WTC11 (cell line): ENCODE results near the gene DNAL4. TPM values are rescaled to one million over a fixed set of nuclear protein-coding genes. Genes with fewer than 3 reads are reported as not detected.

Experiments used
- ATAC-seq: fragments of 200-7000 bp; cut with Tn5 transposase; 2 replicates; pipeline ENCODE4 v1.10.0; 2021; ENCODE audit warnings: mild to moderate bottlenecking, moderate library complexity
- CTCF ChIA-PET: fragments of 300-600 bp; sonication (Branson Sonifier 250); formaldehyde crosslinking; loops from one replicate; lab custom pipeline; 2021; ENCODE audit warnings: antibody characterized with exemption; lab: Charles Lee
- POLR2A ChIA-PET: fragments of 350-600 bp; sonication (Branson Sonifier 250); formaldehyde crosslinking; loops from one replicate; lab custom pipeline; 2021; ENCODE audit warnings: antibody characterized with exemption; lab: Charles Lee
- DNase-seq: peaks from one replicate; pipeline ENCODE4 v3.0.0; 2021; ENCODE audit warnings: low spot score
- H3K27ac Mint-ChIP-seq: 2 replicates; pipeline ENCODE4 v1.8.0; 2021; ENCODE audit warnings: mixed read lengths
- H3K27me3 Mint-ChIP-seq: 2 replicates; pipeline ENCODE4 v1.8.0; 2021; ENCODE audit warnings: low read depth, mild to moderate bottlenecking, moderate library complexity, mixed read lengths
- H3K36me3 Mint-ChIP-seq: 2 replicates; pipeline ENCODE4 v1.8.0; 2021; ENCODE audit warnings: mixed read lengths
- H3K4me1 Mint-ChIP-seq: 2 replicates; pipeline ENCODE4 v1.8.0; 2022; ENCODE audit warnings: mixed read lengths
- H3K4me3 Mint-ChIP-seq: 2 replicates; pipeline ENCODE4 v1.8.0; 2021; ENCODE audit warnings: mild to moderate bottlenecking, moderate library complexity, mixed read lengths
- H3K9me3 Mint-ChIP-seq: 2 replicates; pipeline ENCODE4 v1.8.0; 2021; ENCODE audit warnings: mixed read lengths
- AFF4 ChIP-seq: sonication (generic); formaldehyde crosslinking; IDR thresholded peaks from 2 replicates; pipeline ENCODE4 v1.8.1; 2023; ENCODE audit warnings: mild to moderate bottlenecking, missing genetic modification reagents, borderline replicate concordance
- ATF1 ChIP-seq: sonication (generic); formaldehyde crosslinking; IDR thresholded peaks from 2 replicates; pipeline ENCODE4 v1.8.1; 2023; ENCODE audit warnings: mild to moderate bottlenecking, moderate library complexity, missing genetic modification reagents
- CBFB ChIP-seq: sonication (generic); formaldehyde crosslinking; IDR thresholded peaks from 2 replicates; pipeline ENCODE4 v1.8.1; 2022; ENCODE audit warnings: mild to moderate bottlenecking, low read depth, missing genetic modification reagents
- CREM ChIP-seq: sonication (generic); formaldehyde crosslinking; IDR thresholded peaks from 2 replicates; pipeline ENCODE4 v1.8.1; 2022; ENCODE audit warnings: mild to moderate bottlenecking, missing genetic modification reagents, moderate library complexity
- ERG ChIP-seq: fragments of 250-450 bp; sonication (Bioruptor Pico); IDR thresholded peaks from 2 replicates; pipeline ENCODE4 v1.8.0; 2021; ENCODE audit warnings: mild to moderate bottlenecking
- ESRRA ChIP-seq: sonication (generic); formaldehyde crosslinking; IDR thresholded peaks from 2 replicates; pipeline ENCODE4 v1.8.1; 2022; ENCODE audit warnings: mild to moderate bottlenecking, missing genetic modification reagents, borderline replicate concordance
- FOXJ3 ChIP-seq: sonication (generic); formaldehyde crosslinking; IDR thresholded peaks from 2 replicates; pipeline ENCODE4 v1.9.0; 2021; ENCODE audit warnings: missing genetic modification reagents, mild to moderate bottlenecking, borderline replicate concordance
- FOXP1 ChIP-seq: sonication (generic); formaldehyde crosslinking; IDR thresholded peaks from 2 replicates; pipeline ENCODE4 v1.8.0; 2022; ENCODE audit warnings: missing genetic modification reagents, mild to moderate bottlenecking, moderate library complexity, borderline replicate concordance
- JUN ChIP-seq: sonication (generic); formaldehyde crosslinking; IDR thresholded peaks from 2 replicates; pipeline ENCODE4 v1.8.0; 2023; ENCODE audit warnings: mild to moderate bottlenecking, missing genetic modification reagents
- KAT7 ChIP-seq: sonication (generic); formaldehyde crosslinking; IDR thresholded peaks from 2 replicates; pipeline ENCODE4 v1.8.1; 2023; ENCODE audit warnings: missing genetic modification reagents, mild to moderate bottlenecking, borderline replicate concordance
- MAX ChIP-seq: sonication (generic); formaldehyde crosslinking; IDR thresholded peaks from 2 replicates; pipeline ENCODE4 v1.8.0; 2022; ENCODE audit warnings: mild to moderate bottlenecking, missing genetic modification reagents
- NFE2L1 ChIP-seq: sonication (generic); formaldehyde crosslinking; IDR thresholded peaks from 2 replicates; pipeline ENCODE4 v1.8.1; 2023; ENCODE audit warnings: missing genetic modification reagents
- NR2C2 ChIP-seq: sonication (generic); formaldehyde crosslinking; IDR thresholded peaks from 2 replicates; pipeline ENCODE4 v1.8.0; 2022; ENCODE audit warnings: mild to moderate bottlenecking, missing genetic modification reagents
- NR3C1 ChIP-seq: sonication (generic); formaldehyde crosslinking; conservative IDR thresholded peaks from 2 replicates; pipeline ENCODE4 v1.8.1; 2023; ENCODE audit warnings: low read depth, mild to moderate bottlenecking, missing genetic modification reagents
- SMAD3 ChIP-seq: sonication (generic); formaldehyde crosslinking; IDR thresholded peaks from 2 replicates; pipeline ENCODE4 v1.8.0; 2022; ENCODE audit warnings: missing genetic modification reagents, mild to moderate bottlenecking, borderline replicate concordance
- TEAD4 ChIP-seq: sonication (generic); formaldehyde crosslinking; IDR thresholded peaks from 2 replicates; pipeline ENCODE4 v1.8.0; 2022; ENCODE audit warnings: mild to moderate bottlenecking, missing genetic modification reagents
- USF2 ChIP-seq: sonication (generic); formaldehyde crosslinking; IDR thresholded peaks from 2 replicates; pipeline ENCODE4 v1.8.1; 2023; ENCODE audit warnings: mild to moderate bottlenecking, missing genetic modification reagents, moderate library complexity
- ZBTB43 ChIP-seq: sonication (generic); formaldehyde crosslinking; IDR thresholded peaks from 2 replicates; pipeline ENCODE4 v1.8.1; 2023; ENCODE audit warnings: mild to moderate bottlenecking, missing genetic modification reagents
- ZNF396 ChIP-seq: fragments of 250-450 bp; sonication (Bioruptor Pico); IDR thresholded peaks from 2 replicates; pipeline ENCODE4 v1.8.0; 2021; ENCODE audit warnings: mild to moderate bottlenecking, moderate library complexity, borderline replicate concordance
- ZNF512 ChIP-seq: sonication (generic); formaldehyde crosslinking; IDR thresholded peaks from 2 replicates; pipeline ENCODE4 v1.8.1; 2022; ENCODE audit warnings: missing genetic modification reagents, borderline replicate concordance
- ZNF671 ChIP-seq: fragments of 250-450 bp; sonication (Bioruptor Pico); IDR thresholded peaks from 2 replicates; pipeline ENCODE4 v1.8.0; 2021; ENCODE audit warnings: mild to moderate bottlenecking
- total RNA-seq: library from RNA; stranded (reverse); gene quantifications from 3 replicates; pipeline ENCODE4 v1.2.3, GENCODE V29; 2021

DNAL4 gene
- total RNA-seq, 1 experiment from 2014 or later: 11.8 TPM

GRCh38 chr22:38740116-38740723 is 53.7 kb downstream of the DNAL4 start:
- Mint-ChIP-seq H3K9me3 (no peaks in the 10 kb centered on the region), H3K27me3 (no peaks in the 10 kb centered on the region), H3K27ac (no peak overlapping the region), H3K4me3 (no peak overlapping the region), H3K36me3 (peaks cover 25% of the 10 kb centered on the region), H3K4me1 (no peaks in the 10 kb centered on the region)
- ChIA-PET POLR2A (no interaction called here), CTCF (interaction anchor here (0.6 to 2.5 kb wide), 6 partner anchors 9 to 297 kb away, joined by 3 to 9 read pairs (median 4); no protein-coding TSS in a partner anchor)
- ATAC-seq (no peak), DNase-seq (no peak)
- TF ChIP-seq FOXP1: no peak
- no peak for TF ChIP-seq TEAD4
- no peak for TF ChIP-seq NR3C1 (CRISPR knock-in tag)
- TF ChIP-seq ERG (CRISPR knock-in tag): no peak; the same call in 1 of the 2 replicates
- TF ChIP-seq USF2 (CRISPR knock-in tag): no peak
- TF ChIP-seq ZNF396 (CRISPR knock-in tag): no peak
- no peak for TF ChIP-seq MAX (CRISPR knock-in tag)
- TF ChIP-seq ATF1 (CRISPR knock-in tag): no peak
- TF ChIP-seq FOXJ3: no peak
- TF ChIP-seq JUN (CRISPR knock-in tag): no peak
- TF ChIP-seq ZBTB43 (CRISPR knock-in tag): no peak
- no peak for TF ChIP-seq CBFB (CRISPR knock-in tag)

GRCh38 chr22:38739300-38740055 is 54.5 kb downstream of the DNAL4 start:
- Mint-ChIP-seq H3K27ac (no peak overlapping the region), H3K27me3 (no peaks in the 10 kb centered on the region), H3K4me1 (no peaks in the 10 kb centered on the region), H3K36me3 (peaks cover 24% of the 10 kb centered on the region), H3K4me3 (no peak overlapping the region), H3K9me3 (no peaks in the 10 kb centered on the region)
- no peak for ATAC-seq
- ChIA-PET CTCF (interaction anchor here (0.6 to 2.5 kb wide), 5 partner anchors 10 to 297 kb away, joined by 3 to 9 read pairs (median 4); no protein-coding TSS in a partner anchor), POLR2A (no interaction called here)
- no peak for DNase-seq
- 0 out of 2 replicates have a peak, but pooled peaks have one; percentile 21 for TF ChIP-seq ZNF671 (CRISPR knock-in tag)
- TF ChIP-seq CREM (CRISPR knock-in tag): no peak

GRCh38 chr22:38738475-38739070 is 55.4 kb downstream of the DNAL4 start:
- Mint-ChIP-seq H3K27me3 (no peaks in the 10 kb centered on the region), H3K4me1 (no peaks in the 10 kb centered on the region), H3K4me3 (no peak overlapping the region), H3K9me3 (no peaks in the 10 kb centered on the region), H3K27ac (no peak overlapping the region), H3K36me3 (peaks cover 26% of the 10 kb centered on the region)
- CTCF ChIA-PET: interaction anchor here (1.2 to 2.0 kb wide), 2 partner anchors 14 to 30 kb away, joined by 6 read pairs; no protein-coding TSS in a partner anchor
- ATAC-seq (no peak), DNase-seq (no peak)
- POLR2A ChIA-PET: no interaction called here
- TF ChIP-seq ESRRA (CRISPR knock-in tag) (no peak), ZNF512 (CRISPR knock-in tag) (no peak), AFF4 (no peak), NR2C2 (CRISPR knock-in tag) (no peak), NFE2L1 (no peak), KAT7 (no peak), SMAD3 (CRISPR knock-in tag) (no peak)
